ENCODE data around the gene ANTKMT. TPM values are rescaled to one million over a fixed set of nuclear protein-coding genes. Genes with fewer than 3 reads are reported as not detected.

ANTKMT gene
- total RNA-seq, 1 donor from 2014 or later, result 24.1 TPM

GRCh38 chr16:681746-682427 lies 39.1 kb upstream of the ANTKMT start:
- ATAC-seq, result no peak

- ATAC-seq, result no peak
Observed at GRCh38 chr16:682493-683395, 38.2 kb upstream of the ANTKMT start.

- ATAC-seq, result peak; percentile 0
Observed at GRCh38 chr16:683396-684070, 37.4 kb upstream of the ANTKMT start.

DNA sequence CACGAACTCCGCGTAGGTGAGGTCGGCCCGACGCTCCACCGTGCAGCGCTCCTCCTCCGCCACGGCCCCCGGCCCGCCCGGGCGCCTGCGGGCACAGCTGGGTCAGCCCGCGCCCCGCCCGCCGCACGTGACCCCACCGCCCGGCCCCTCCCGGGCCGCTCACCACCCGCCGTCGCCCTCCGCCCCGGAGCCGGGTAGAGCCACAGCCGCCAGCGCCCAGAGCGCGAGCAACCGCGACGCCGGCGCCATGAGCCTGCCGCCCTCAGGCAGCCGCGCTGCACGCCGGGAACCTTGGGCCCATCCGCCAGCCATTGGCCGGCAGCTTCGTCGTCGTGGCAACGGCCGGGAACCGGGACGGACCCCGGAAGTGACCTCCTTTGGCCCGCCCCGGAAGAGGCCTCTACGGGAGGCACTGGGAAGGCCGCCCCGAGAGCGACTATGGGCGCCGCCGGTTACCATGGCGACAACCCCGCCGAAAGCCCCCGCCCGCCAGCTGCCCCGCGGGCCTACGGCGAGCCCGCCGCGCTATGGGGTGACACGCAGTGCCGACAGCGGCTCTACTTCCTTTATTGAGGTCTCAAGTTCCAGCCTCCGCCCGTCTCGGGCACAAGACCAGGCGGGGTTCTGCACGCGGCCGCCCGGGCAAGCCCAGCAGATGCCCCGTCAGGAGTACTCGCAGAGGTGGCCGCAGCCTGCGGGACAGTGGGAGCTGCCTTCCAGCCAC lies 36.7 kb upstream of the ANTKMT start, which contains the start of gene JMJD8:
Gene JMJD8 (minus strand): TSS at position 264 of the 724 bp plus-strand sequence. CDS start 15 bp downstream, at position 249.
- ATAC-seq, result peak; percentile 69

GRCh38 chr16:684961-685696 lies 35.8 kb upstream of the ANTKMT start:
- ATAC-seq, result no peak

DNA sequence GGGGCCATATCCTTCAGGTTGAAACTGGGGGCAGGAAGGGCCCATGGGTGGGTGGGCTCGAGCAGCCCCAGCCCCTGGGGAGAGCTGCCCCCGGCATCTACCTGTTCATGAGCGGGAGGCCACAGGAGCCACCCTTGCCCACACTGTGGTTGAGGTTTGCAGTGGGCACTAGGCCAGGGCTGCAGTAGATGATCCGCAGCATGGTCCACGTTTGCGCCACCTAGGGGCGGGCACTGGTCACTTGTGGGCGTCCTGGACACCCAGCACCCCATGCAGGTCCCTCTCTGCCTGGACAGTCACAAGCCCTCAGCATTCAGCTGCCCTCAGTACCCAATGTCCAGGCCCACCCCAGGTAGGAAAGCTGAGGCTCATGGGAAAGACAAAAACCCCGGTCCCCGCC lies 35.0 kb upstream of the ANTKMT start:
- ATAC-seq, result no peak

DNA sequence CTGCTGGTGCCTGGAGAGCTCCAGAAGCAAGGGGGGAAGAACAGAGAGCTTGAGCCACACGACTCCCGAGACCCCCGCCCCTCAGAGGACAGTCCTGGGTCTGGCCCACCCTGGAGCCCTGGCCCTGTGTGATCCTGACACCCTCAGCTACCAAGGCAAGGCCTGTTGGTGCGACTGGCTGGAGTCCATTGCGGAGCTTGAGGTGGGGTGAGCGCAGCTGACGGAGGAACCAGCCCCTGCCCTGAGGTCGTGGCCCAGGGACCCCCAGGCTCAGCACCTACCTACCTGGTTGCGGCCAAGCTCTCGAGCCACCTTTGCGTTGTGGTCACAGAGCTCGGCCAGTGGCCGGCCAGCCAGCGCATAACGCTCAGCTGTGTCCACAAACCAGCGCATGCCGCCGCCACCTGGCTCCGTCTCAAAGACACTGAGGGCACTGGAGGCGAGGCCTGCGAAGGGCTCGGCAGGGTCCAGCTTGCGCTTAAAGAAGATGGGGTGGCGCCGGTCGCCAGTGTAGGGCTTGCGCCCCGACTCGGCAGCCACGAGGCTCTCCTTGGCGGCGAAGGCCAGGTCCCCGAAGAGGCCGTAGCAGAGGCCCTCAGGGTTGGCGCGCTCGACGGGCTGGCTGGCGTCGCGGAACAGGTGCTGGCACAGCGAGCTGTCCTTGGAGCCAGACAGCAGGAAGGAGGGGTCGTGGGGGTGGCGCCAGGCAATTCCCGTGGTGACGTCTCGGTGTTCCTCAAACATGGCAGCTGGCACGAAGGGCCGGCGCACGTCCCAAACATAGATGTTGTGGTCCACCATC lies 34.3 kb upstream of the ANTKMT start:
- no peak for ATAC-seq

DNA sequence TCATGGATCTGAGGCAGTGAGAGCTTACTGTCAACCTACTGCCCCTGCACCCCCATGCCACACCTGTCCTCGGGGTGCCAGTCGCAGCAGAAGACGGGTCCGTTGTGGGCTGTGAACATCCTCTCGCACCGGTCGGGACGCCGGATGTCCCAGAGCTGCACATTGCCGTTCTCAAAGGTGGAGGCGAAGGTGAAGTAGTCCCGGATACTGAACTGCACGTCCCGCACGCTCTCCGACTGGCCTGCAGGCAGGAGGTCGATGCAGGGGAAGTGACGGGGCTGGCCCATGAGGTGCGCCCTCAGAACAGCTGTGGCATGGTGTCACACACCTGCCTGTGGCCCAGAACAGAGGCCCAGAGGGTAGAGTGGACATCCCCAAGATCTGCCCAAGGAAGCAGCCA lies 33.4 kb upstream of the ANTKMT start:
- ATAC-seq, result no peak

GRCh38 chr16:689175-689897 lies 31.6 kb upstream of the ANTKMT start:
- ATAC-seq, result no peak

DNA sequence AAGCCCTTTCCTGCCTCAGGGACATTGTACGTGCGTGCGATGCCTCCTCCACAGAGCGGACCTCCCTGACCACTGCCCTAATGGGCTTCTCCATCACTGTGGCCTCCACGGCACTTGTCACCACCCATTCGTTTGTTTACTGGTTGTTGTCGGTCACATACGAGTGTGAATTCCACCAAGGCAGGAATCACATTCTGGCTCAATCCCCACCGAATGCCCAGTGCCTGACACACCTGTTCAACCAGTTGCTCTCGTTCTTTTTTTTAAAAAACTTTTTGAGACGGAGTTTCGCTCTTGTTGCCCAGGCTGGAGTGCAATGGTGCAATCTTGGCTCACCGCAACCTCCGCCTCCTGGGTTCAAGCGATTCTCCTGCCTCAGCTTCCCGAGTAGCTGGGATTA lies 29.7 kb upstream of the ANTKMT start:
- peak; percentile 1 for ATAC-seq

- ATAC-seq, result no peak
Observed at GRCh38 chr16:692356-693108, 28.4 kb upstream of the ANTKMT start.

GRCh38 chr16:693364-693763 lies 27.6 kb upstream of the ANTKMT start:
- peak; percentile 3 for ATAC-seq

DNA sequence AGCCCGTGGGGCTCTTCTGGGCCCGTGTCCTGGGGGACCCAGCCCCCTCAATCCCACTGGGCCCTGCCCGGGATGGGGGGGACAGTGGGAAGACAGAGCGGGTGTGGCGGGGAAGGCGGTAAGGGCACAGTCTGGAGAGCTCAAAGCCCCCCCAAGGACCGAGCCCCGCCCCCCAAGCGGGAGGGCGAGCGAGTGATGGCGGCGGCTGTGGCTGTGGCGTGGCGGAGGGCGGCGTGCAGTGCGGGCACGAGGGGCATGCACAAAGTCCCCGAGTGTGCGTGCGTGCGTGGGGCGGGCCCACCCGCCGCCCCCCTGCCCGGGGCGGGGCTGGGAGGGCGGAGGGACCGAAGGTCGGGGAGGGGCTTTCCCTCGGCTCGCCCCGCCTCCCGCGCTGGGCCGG lies 27.2 kb upstream of the ANTKMT start:
- no peak for ATAC-seq

DNA sequence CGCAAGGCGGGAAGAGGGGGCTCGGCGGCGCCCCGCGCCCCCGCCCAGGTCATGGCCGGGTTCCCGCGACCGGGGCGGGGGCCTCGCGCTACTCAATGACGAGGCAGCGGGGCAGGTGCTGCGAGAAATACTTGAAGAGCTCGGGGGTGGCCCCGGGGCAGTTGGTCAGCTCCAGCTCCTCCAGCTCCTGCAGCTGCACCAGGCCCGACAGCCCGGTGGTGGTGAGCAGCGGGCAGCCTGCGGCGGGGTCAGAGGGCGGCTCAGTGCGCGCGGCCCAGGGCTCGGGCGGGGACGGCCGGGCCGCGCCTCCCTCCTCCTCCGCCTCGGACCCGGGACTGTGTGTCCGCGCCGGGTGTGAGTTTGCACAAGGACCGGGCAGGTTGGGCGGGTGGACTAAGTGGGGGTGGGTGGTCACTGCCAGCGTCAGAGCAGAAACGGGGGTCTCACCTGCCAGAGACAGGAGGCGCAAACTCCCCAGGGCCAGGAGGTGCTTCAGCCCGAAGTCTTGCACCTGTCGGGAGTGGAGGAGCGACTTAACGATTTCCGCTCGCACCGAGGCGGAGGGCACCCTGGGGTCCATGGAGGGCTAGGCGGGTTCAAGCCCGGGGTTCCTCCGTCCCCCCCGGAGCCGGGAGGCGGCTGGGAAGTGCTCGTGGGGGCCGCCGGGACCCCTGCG lies 26.6 kb upstream of the ANTKMT start:
- peak; percentile 4 for ATAC-seq

DNA sequence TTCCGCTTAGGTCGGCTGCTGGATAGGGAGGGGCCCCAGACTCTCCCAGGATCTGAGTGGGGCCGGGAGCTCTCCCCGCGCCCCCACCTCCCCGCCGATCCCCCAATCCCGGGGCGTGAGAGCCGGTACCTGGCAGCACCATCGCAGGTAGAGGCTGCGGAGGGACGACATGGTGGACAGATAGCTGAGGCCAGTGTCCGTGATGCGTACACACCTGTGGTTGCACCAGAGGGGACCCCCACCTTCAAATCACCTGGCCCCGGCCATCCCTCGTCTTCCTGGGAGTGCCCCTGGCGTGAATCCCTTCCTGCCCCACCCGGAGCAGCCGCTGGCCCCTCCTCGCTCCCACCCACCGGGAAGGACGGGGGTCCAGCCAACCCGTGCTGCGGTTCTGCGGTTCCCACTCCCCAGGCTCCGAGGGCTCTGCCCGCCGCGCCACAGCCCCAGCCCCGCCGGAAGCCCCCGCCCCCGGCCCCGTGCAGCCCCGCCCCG lies 26.0 kb upstream of the ANTKMT start:
- ATAC-seq, result no peak

DNA sequence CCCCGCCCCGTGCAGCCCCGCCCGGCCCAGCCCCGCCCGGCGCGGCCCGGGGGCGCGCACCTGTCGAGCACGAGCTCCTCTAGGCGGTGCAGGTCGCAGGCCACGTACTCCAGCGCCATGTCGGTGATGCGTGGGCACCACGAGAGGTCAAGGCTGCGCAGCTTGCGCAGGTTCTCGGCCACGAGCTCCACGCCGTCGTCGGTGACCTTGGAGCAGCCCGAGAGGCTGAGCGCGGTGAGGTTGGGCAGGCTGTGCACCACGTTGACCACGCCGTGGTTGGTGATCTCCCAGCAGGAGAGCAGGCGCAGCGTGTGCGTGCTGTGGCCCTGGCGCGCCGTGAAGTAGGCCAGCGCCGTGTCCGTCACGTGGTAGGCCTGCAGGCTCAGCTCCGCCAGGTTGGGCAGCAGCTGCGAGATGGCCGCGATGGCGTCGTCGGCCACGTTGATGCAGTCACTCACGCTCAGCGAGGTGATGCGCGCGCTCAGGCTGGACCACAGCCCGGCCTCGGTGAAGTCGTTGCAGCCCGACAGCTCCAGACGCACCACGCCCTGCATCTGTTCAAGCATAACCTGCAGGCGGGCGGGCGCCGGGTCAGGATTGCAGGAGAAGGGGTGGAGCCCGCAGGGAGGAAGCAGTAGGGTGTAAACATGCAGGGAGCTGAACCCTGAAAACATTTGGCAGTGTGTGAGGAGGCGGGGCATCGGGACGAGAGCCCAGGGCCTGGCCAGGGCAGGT lies 25.4 kb upstream of the ANTKMT start:
- ATAC-seq, result peak; percentile 84

- no peak for ATAC-seq
Observed at GRCh38 chr16:698911-699671, 21.9 kb upstream of the ANTKMT start.

Measured in esophagus mucosa (tissue), 1 donor.